ENCODE data around the gene BBOF1. TPM values are rescaled to one million over a fixed set of nuclear protein-coding genes. Genes with fewer than 3 reads are reported as not detected.

The BBOF1 gene
- total and polyA plus RNA-seq, 12 donors: 1.8 to 5.9 (median 3.4) TPM

DNA sequence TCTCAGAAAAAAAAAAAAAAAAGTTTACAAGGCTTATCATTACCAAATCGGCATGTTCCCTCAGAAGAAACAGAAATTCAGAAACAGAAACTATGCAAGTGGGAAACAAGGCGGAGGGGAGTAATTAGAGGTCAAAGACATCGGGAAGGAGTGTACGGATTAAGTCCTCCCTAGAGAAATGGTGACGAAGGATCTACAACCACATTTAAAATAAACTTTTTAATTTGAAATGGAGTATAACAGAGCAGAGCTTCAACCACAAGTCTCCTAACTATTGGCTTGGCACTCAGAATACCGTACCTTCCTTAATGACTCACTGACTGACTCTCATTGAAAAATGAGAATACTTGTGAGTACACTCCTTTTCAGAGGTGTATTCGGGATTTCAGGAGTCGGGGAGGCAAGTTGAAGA, 969 bp upstream of the BBOF1 start:
- intact Hi-C loops (cut with DNase I): no loop called here

GRCh38 chr14:74019408-74020137, 424 bp downstream of the BBOF1 start:
- TF ChIP-seq, protein P1, sequence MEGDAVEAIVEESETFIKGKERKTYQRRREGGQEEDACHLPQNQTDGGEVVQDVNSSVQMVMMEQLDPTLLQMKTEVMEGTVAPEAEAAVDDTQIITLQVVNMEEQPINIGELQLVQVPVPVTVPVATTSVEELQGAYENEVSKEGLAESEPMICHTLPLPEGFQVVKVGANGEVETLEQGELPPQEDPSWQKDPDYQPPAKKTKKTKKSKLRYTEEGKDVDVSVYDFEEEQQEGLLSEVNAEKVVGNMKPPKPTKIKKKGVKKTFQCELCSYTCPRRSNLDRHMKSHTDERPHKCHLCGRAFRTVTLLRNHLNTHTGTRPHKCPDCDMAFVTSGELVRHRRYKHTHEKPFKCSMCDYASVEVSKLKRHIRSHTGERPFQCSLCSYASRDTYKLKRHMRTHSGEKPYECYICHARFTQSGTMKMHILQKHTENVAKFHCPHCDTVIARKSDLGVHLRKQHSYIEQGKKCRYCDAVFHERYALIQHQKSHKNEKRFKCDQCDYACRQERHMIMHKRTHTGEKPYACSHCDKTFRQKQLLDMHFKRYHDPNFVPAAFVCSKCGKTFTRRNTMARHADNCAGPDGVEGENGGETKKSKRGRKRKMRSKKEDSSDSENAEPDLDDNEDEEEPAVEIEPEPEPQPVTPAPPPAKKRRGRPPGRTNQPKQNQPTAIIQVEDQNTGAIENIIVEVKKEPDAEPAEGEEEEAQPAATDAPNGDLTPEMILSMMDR (IDR thresholded peaks at IDR 0.05): no peak
- H3K27ac ChIP-seq: peak overlapping the region; percentile 54 to 99 (median 98)
- intact Hi-C loops (cut with DNase I): no loop called here
- H3K9me3 ChIP-seq: no peaks in the 10 kb centered on the region
- 2% methylated on average over 20 to 21 of the region's 21 CpGs for WGBS, 2 donors
- ATAC-seq (no peak), DNase-seq (peak in 1 of 2 donors; percentile 9)
- H3K4me1 ChIP-seq: peaks cover 0 to 17% (median 12%) of the 10 kb centered on the region in 9 donors
- peak overlapping the region; percentile 65 to 98 (median 83) for H3K4me3 ChIP-seq
- peaks cover 0 to 6% (median 0%) of the 10 kb centered on the region in 9 donors for H3K36me3 ChIP-seq
- H3K27me3 ChIP-seq: no peaks in the 10 kb centered on the region

More for the DNA sequence above, 969 bp upstream of the BBOF1 start:
- peaks cover 0 to 18% (median 0%) of the 10 kb centered on the region in 9 donors for H3K36me3 ChIP-seq
- TF ChIP-seq, protein P1 (IDR thresholded peaks at IDR 0.05): no peak
- no peaks in the 10 kb centered on the region for H3K9me3 ChIP-seq
- peak overlapping the region; percentile 91 to 99 (median 98) for H3K27ac ChIP-seq
- H3K27me3 ChIP-seq: no peaks in the 10 kb centered on the region
- DNase-seq: no peak
- peak; percentile 1 to 31 (median 8) for ATAC-seq
- peak overlapping the region; percentile 72 to 98 (median 90) for H3K4me3 ChIP-seq
- WGBS, 2 donors: 2 to 5% methylated on average over 8 of the region's 8 CpGs
- H3K4me1 ChIP-seq: peaks cover 0 to 17% (median 12%) of the 10 kb centered on the region in 9 donors

DNA sequence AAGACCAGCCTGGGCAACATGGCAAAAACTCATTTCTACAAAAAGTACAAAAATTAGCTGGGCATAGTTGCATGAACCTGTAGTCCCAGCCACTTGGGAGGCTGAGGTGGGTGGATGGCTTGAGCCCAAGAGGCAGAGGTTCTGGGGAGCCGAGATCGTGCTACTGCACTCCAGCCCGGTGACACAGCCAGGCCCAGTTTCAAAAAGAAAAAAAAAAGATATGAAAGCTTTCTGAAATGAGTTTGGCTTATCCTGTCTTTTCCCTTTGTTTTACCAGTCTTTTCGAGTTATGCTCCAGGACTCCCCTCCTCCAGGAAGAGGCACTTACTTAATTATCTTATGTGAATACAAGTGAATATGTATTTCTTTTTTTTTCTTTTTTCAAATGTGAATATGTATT, 3.2 kb downstream of the BBOF1 start:
- ATAC-seq: no peak
- DNase-seq: no peak
- TF ChIP-seq, protein P1 (IDR thresholded peaks at IDR 0.05): no peak
- no peak overlapping the region for H3K27ac ChIP-seq
- no peaks in the 10 kb centered on the region for H3K27me3 ChIP-seq
- no peak overlapping the region for H3K4me3 ChIP-seq
- intact Hi-C loops (cut with DNase I): no loop called here
- no peaks in the 10 kb centered on the region for H3K9me3 ChIP-seq
- peaks cover 0 to 17% (median 12%) of the 10 kb centered on the region in 9 donors for H3K4me1 ChIP-seq
- no peaks in the 10 kb centered on the region for H3K36me3 ChIP-seq
- 85 to 90% methylated on average over 4 of the region's 4 CpGs for WGBS, 2 donors

- Histone ChIP-seq H3K27ac (no peak overlapping the region), H3K4me1 (peaks cover 0 to 5% (median 0%) of the 10 kb centered on the region in 9 donors), H3K36me3 (peaks cover 0 to 30% (median 0%) of the 10 kb centered on the region in 9 donors), H3K4me3 (no peak overlapping the region), H3K27me3 (no peaks in the 10 kb centered on the region), H3K9me3 (no peaks in the 10 kb centered on the region)
- DNase-seq: no peak
- TF ChIP-seq, protein P1 (IDR thresholded peaks at IDR 0.05): no peak
- ATAC-seq: no peak
- intact Hi-C loops (cut with DNase I): no loop called here
- 97 to 98% methylated on average over 3 of the region's 3 CpGs for WGBS, 2 donors
Observed at GRCh38 chr14:74029136-74029535, 10.0 kb downstream of the BBOF1 start.

Data from heart right ventricle (tissue), 16 donors.